Measurements from ENCODE around the gene LSAMP.

DNA sequence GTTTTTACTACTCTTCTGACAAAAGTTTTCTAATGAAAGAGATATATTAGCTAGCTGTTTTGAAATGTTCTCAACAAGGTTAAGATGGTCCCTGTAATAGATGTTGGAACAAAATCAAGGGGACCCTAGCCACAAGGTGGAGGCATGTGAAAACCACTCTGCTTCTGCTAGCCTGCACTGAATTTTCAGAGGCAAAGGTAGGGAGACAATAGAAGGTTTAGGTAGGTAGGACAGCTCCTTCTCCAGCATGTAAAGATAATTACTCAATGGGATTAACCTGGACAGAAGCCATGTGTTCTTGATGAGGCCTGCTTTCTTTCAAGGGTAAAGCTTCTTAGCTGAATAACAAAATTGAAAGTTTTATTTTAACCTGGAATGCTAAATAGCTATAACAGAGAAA is 333.5 kb downstream of the LSAMP start:
- TF ChIP-seq, protein P1, sequence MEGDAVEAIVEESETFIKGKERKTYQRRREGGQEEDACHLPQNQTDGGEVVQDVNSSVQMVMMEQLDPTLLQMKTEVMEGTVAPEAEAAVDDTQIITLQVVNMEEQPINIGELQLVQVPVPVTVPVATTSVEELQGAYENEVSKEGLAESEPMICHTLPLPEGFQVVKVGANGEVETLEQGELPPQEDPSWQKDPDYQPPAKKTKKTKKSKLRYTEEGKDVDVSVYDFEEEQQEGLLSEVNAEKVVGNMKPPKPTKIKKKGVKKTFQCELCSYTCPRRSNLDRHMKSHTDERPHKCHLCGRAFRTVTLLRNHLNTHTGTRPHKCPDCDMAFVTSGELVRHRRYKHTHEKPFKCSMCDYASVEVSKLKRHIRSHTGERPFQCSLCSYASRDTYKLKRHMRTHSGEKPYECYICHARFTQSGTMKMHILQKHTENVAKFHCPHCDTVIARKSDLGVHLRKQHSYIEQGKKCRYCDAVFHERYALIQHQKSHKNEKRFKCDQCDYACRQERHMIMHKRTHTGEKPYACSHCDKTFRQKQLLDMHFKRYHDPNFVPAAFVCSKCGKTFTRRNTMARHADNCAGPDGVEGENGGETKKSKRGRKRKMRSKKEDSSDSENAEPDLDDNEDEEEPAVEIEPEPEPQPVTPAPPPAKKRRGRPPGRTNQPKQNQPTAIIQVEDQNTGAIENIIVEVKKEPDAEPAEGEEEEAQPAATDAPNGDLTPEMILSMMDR (IDR thresholded peaks at IDR 0.05), result no peak
- no peak for TF ChIP-seq EZH2 (IDR thresholded peaks at IDR 0.05; ENCODE audit: borderline replicate concordance, insufficient read depth, low read depth, low read length, poor library complexity, severe bottlenecking)
